Adipocyte (in vitro differentiated cells): ENCODE measurements around the gene MIER2.
"Not testable (repeated sequence)": the region's sequence is repeated elsewhere in the genome, so short reads cannot be mapped to it uniquely, and the experiment has no call there.

Experiments
- DNase-seq: peaks from one replicate; pipeline ENCODE4 v3.0.0-alpha.2; 2015; ENCODE audit warnings: low read depth
- H3K27me3 ChIP-seq: replicated peaks from 2 replicates; pipeline ENCODE4 v1.7.0; 2013; ENCODE audit warnings: mild to moderate bottlenecking, low read length, moderate library complexity; ENCODE audit not compliant: control insufficient read depth, insufficient read depth
- H3K36me3 ChIP-seq: 2 replicates; pipeline ENCODE4 v1.7.0; 2013; ENCODE audit warnings: low read length, mild to moderate bottlenecking, moderate library complexity; ENCODE audit not compliant: control insufficient read depth, insufficient read depth, severe bottlenecking
- H3K4me1 ChIP-seq: 2 replicates; pipeline ENCODE4 v1.7.0; 2013; ENCODE audit warnings: mild to moderate bottlenecking, low read length, moderate library complexity; ENCODE audit not compliant: control insufficient read depth, insufficient read depth
- H3K4me3 ChIP-seq: 2 replicates; pipeline ENCODE4 v1.7.0; 2013; ENCODE audit warnings: mild to moderate bottlenecking, low read length, moderate library complexity
- H3K9ac ChIP-seq: 2 replicates; pipeline ENCODE4 v1.7.0; 2013; ENCODE audit warnings: mild to moderate bottlenecking, low read length, moderate library complexity
- H3K9me3 ChIP-seq: 2 replicates; pipeline ENCODE4 v1.7.0; 2013; ENCODE audit warnings: mild to moderate bottlenecking, low read length, moderate library complexity; ENCODE audit not compliant: control insufficient read depth

The MIER2 gene

GRCh38 chr19:386632-387301 lies 42.2 kb upstream of the MIER2 start:
- H3K36me3 ChIP-seq, H3K4me1 ChIP-seq, H3K9ac ChIP-seq, H3K4me3 ChIP-seq, DNase-seq, H3K9me3 ChIP-seq: not testable (repeated sequence)
- peaks cover 38% of the 10 kb centered on the region for H3K27me3 ChIP-seq

GRCh38 chr19:386189-386588 lies 41.6 kb upstream of the MIER2 start:
- not testable (repeated sequence) for H3K4me3 ChIP-seq, H3K36me3 ChIP-seq, H3K4me1 ChIP-seq, H3K9me3 ChIP-seq, H3K9ac ChIP-seq, DNase-seq
- peaks cover 38% of the 10 kb centered on the region for H3K27me3 ChIP-seq

GRCh38 chr19:384799-385169 lies 40.2 kb upstream of the MIER2 start:
- peaks cover 30% of the 10 kb centered on the region for H3K27me3 ChIP-seq
- H3K9ac ChIP-seq = no peak overlapping the region
- no peaks in the 10 kb centered on the region for H3K4me1 ChIP-seq
- H3K4me3 ChIP-seq = no peak overlapping the region
- H3K9me3 ChIP-seq = no peaks in the 10 kb centered on the region
- no peak for DNase-seq
- no peaks in the 10 kb centered on the region for H3K36me3 ChIP-seq

GRCh38 chr19:383922-384798 lies 39.6 kb upstream of the MIER2 start:
- DNase-seq = no peak
- Histone ChIP-seq H3K27me3 (peaks cover 24% of the 10 kb centered on the region), H3K36me3 (no peaks in the 10 kb centered on the region), H3K4me1 (no peaks in the 10 kb centered on the region), H3K9me3 (no peaks in the 10 kb centered on the region), H3K4me3 (no peak overlapping the region), H3K9ac (no peak overlapping the region)

- DNase-seq = no peak
- Histone ChIP-seq H3K27me3 (peaks cover 20% of the 10 kb centered on the region), H3K4me3 (no peak overlapping the region), H3K9me3 (no peaks in the 10 kb centered on the region), H3K36me3 (no peaks in the 10 kb centered on the region), H3K4me1 (no peaks in the 10 kb centered on the region), H3K9ac (no peak overlapping the region)
These were observed 38.4 kb upstream of the MIER2 start for GRCh38 chr19:383040-383439.

GRCh38 chr19:382578-382977 lies 38.0 kb upstream of the MIER2 start:
- H3K4me3 ChIP-seq, H3K36me3 ChIP-seq, H3K4me1 ChIP-seq, H3K9me3 ChIP-seq, DNase-seq, H3K9ac ChIP-seq: not testable (repeated sequence)
- peaks cover 20% of the 10 kb centered on the region for H3K27me3 ChIP-seq

GRCh38 chr19:381901-382300 lies 37.3 kb upstream of the MIER2 start:
- not testable (repeated sequence) for H3K9ac ChIP-seq, H3K9me3 ChIP-seq, DNase-seq, H3K36me3 ChIP-seq, H3K4me1 ChIP-seq, H3K4me3 ChIP-seq
- H3K27me3 ChIP-seq = peaks cover 20% of the 10 kb centered on the region

GRCh38 chr19:380618-381219 lies 36.1 kb upstream of the MIER2 start:
- DNase-seq, H3K9ac ChIP-seq, H3K9me3 ChIP-seq, H3K4me3 ChIP-seq, H3K4me1 ChIP-seq, H3K36me3 ChIP-seq: not testable (repeated sequence)
- peaks cover 23% of the 10 kb centered on the region for H3K27me3 ChIP-seq

- Histone ChIP-seq H3K27me3 (peaks cover 25% of the 10 kb centered on the region), H3K4me1 (no peaks in the 10 kb centered on the region), H3K4me3 (no peak overlapping the region), H3K9ac (no peak overlapping the region), H3K36me3 (no peaks in the 10 kb centered on the region), H3K9me3 (no peaks in the 10 kb centered on the region)
- no peak for DNase-seq
These were observed 35.2 kb upstream of the MIER2 start for GRCh38 chr19:379796-380195.

- Histone ChIP-seq H3K9ac (no peak overlapping the region), H3K9me3 (no peaks in the 10 kb centered on the region), H3K27me3 (peaks cover 27% of the 10 kb centered on the region), H3K4me1 (no peaks in the 10 kb centered on the region), H3K36me3 (no peaks in the 10 kb centered on the region), H3K4me3 (no peak overlapping the region)
- DNase-seq = no peak
These were observed 34.1 kb upstream of the MIER2 start for GRCh38 chr19:378706-379105.

- Histone ChIP-seq H3K27me3 (peaks cover 27% of the 10 kb centered on the region), H3K4me3 (no peak overlapping the region), H3K9ac (no peak overlapping the region), H3K4me1 (no peaks in the 10 kb centered on the region), H3K36me3 (no peaks in the 10 kb centered on the region), H3K9me3 (no peaks in the 10 kb centered on the region)
- DNase-seq = no peak
These were observed 33.4 kb upstream of the MIER2 start for GRCh38 chr19:377801-378581.
